Body of pancreas (tissue), 4 donors: ENCODE data around the gene GOLPH3. TPM values are rescaled to one million over a fixed set of nuclear protein-coding genes. Genes with fewer than 3 reads are reported as not detected.
"Not testable (repeated sequence)": the region's sequence is repeated elsewhere in the genome, so short reads cannot be mapped to it uniquely, and the experiment has no call there.

Experiments used
- ATAC-seq: fragments of 150-250 bp; one replicate; pipeline ENCODE4 v1.9.1; 2016
- DNase-seq, 4 donors: peaks; one replicate each; pipeline ENCODE4 v3.0.0-alpha.2; 2019
- H3K27ac ChIP-seq, 4 donors: fragments of 200-600 bp; sonication (generic); 1 replicate in 3 of 4; 2 replicates in 1 of 4; pipeline versions ENCODE4 v1.5.1 to v1.6.1; 2016 to 2019; ENCODE audit warnings: mild to moderate bottlenecking in 1 of 4, mixed read lengths in 1 of 4, moderate library complexity in 1 of 4
- H3K27me3 ChIP-seq, 2 donors: fragments of 200-600 bp; sonication (generic); one replicate each; pipeline ENCODE4 v1.6.0; 2016; ENCODE audit warnings: mild to moderate bottlenecking in 1 of 2
- H3K36me3 ChIP-seq, 2 donors: fragments of 200-600 bp; sonication (generic); replicated peaks in 1 of 2; 2 replicates each; pipeline ENCODE4 v1.5.1; 2016; ENCODE audit warnings: low read depth in 2 of 2; ENCODE audit not compliant: insufficient read depth in 1 of 2
- H3K4me1 ChIP-seq: fragments of 200-600 bp; sonication (generic); one replicate; pipeline ENCODE4 v1.6.0; 2016
- H3K4me3 ChIP-seq, 2 donors: fragments of 200-600 bp; sonication (generic); 1 replicate in 1 of 2; 2 replicates in 1 of 2; pipeline ENCODE4 v1.5.1; 2016 to 2019
- H3K9me3 ChIP-seq, 3 donors: fragments of 200-600 bp; sonication (generic); 1 replicate in 2 of 3; 2 replicates in 1 of 3; pipeline ENCODE4 v1.5.1; 2016
- POLR2A ChIP-seq, 3 donors: fragments of 450-650 bp; IDR thresholded peaks; one replicate each; pipeline ENCODE4 v1.6.1; 2016; ENCODE audit warnings: antibody characterized with exemption in 3 of 3, mild to moderate bottlenecking in 2 of 3
- WGBS, 2 donors: methylation state at CpG; one replicate each; pipeline ENCODE4 v1.1.5; 2017; 5-methylcytosine and 5-hydroxymethylcytosine counted together
- intact Hi-C: fragments of 100-400 bp; cut with DNase I; formaldehyde crosslinking; loops from one replicate; pipeline ENCODE4 v1.15.1; 2023
- small RNA-seq: library from RNA; depleted of rRNA; stranded (forward); fragments of <200 nt; gene quantifications from one replicate; pipeline ENCODE3, GENCODE V24; 2016
- total RNA-seq, 2 donors: library from RNA; depleted of rRNA; stranded (reverse); fragments of >200 nt; gene quantifications; one replicate each; pipeline ENCODE4 v1.1.0, GENCODE V29; 2016
- TF ChIP-seq, protein P1 (sequence below), 7 experiments: fragments of 450-650 bp in 4 of 7; fragments of 200-600 bp in 3 of 7; sonication (generic) in 3 of 7; IDR thresholded peaks; one replicate each; pipeline ENCODE4 v1.5.1; 2016 to 2019; ENCODE audit warnings: antibody characterized with exemption in 7 of 7

The GOLPH3 gene
- total RNA-seq, 2 donors from 2014 or later = 74.2 to 78.4 TPM

DNA sequence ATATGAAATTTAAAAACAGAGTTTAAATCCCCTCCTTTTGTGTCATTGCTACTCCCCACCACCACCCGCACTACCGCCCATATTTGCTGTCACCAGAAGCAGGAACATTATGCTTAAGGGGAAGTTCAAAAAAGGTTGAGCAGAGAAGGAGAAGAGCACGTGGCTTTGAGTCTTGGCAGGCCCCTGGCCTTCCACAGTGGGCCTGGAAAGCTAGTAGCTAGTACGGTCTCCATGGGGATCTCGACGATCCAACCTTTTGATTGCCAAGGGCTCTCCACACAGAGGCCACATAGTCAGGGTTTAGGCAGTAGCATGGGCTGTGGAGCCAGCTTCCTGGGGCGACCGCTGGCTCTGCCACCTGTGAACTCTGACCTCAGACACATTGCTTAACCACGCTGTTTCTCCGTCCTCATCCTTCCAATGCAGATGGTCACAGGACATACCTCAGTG lies 90.1 kb downstream of the GOLPH3 start:
- intact Hi-C loops = loop anchor here (10.0 kb wide), 1 partner anchor 259 kb away; no protein-coding TSS in a partner anchor
- H3K27ac ChIP-seq = no peak overlapping the region
- no peak for ATAC-seq
- H3K9me3 ChIP-seq = no peaks in the 10 kb centered on the region
- TF ChIP-seq, protein P1, sequence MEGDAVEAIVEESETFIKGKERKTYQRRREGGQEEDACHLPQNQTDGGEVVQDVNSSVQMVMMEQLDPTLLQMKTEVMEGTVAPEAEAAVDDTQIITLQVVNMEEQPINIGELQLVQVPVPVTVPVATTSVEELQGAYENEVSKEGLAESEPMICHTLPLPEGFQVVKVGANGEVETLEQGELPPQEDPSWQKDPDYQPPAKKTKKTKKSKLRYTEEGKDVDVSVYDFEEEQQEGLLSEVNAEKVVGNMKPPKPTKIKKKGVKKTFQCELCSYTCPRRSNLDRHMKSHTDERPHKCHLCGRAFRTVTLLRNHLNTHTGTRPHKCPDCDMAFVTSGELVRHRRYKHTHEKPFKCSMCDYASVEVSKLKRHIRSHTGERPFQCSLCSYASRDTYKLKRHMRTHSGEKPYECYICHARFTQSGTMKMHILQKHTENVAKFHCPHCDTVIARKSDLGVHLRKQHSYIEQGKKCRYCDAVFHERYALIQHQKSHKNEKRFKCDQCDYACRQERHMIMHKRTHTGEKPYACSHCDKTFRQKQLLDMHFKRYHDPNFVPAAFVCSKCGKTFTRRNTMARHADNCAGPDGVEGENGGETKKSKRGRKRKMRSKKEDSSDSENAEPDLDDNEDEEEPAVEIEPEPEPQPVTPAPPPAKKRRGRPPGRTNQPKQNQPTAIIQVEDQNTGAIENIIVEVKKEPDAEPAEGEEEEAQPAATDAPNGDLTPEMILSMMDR (IDR thresholded peaks at IDR 0.05) = no peak
- no peak for TF ChIP-seq POLR2A (IDR thresholded peaks at IDR 0.05)
- no peaks in the 10 kb centered on the region for H3K36me3 ChIP-seq
- no peak overlapping the region for H3K4me3 ChIP-seq
- no peaks in the 10 kb centered on the region for H3K4me1 ChIP-seq
- WGBS, 2 donors = 79 to 80% methylated on average over 10 of the region's 10 CpGs
- no peaks in the 10 kb centered on the region for H3K27me3 ChIP-seq
- no peak for DNase-seq

DNA sequence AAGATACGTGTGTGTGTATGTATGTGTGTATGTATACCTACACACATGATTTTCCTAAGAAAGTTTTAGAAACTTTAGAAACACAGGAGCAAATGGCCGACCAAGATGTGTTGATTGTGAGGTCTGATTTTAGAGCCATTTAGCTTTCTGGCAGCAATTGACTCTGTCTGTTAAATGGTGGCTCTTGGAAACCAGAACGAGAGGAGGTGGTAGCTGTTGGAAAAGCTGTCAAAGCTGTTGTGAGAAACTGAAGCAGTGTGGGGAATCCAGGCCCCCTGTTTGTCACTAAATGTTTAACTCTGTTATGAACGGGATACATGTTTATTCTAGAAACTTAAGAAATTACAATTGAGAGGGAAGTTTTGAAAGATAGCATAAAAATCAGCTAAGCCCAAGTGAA lies 91.4 kb downstream of the GOLPH3 start:
- Histone ChIP-seq H3K27ac (no peak overlapping the region), H3K27me3 (no peaks in the 10 kb centered on the region), H3K9me3 (no peaks in the 10 kb centered on the region), H3K4me3 (no peak overlapping the region), H3K36me3 (no peaks in the 10 kb centered on the region), H3K4me1 (no peaks in the 10 kb centered on the region)
- DNase-seq = no peak
- no peak for ATAC-seq
- WGBS, 2 donors = 64 to 71% methylated on average over 4 of the region's 4 CpGs
- intact Hi-C loops = loop anchor here (10.0 kb wide), 1 partner anchor 258 kb away; no protein-coding TSS in a partner anchor
- no peak for TF ChIP-seq POLR2A (IDR thresholded peaks at IDR 0.05)
- TF ChIP-seq, protein P1 (IDR thresholded peaks at IDR 0.05) = no peak

DNA sequence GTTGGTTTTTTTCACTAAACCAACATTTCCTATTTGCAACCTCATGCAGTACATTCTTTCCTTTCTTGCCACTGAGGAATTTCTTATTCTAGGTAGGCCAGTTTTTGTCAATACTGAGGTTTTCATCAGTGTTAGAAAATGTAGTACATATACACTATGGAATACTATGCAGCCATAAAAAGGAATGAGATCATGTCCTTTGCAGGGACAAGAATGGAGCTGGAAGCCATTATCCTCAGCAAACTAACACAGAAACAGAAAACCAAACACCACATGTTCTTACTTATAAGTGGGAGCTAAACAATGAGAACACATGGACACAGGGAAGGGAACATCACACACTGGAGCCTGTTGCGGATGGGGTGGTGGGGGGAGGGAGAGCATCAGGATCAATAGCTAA lies 93.6 kb downstream of the GOLPH3 start:
- not testable (repeated sequence) for H3K36me3 ChIP-seq, ATAC-seq, H3K27ac ChIP-seq, DNase-seq, H3K4me3 ChIP-seq, H3K4me1 ChIP-seq, H3K27me3 ChIP-seq, H3K9me3 ChIP-seq
- 87 to 100% methylated on average over 1 of the region's 1 CpG for WGBS, 2 donors
- intact Hi-C loops = loop anchor here (10.0 kb wide), 1 partner anchor 256 kb away; no protein-coding TSS in a partner anchor

- not testable (repeated sequence) for H3K27ac ChIP-seq, ATAC-seq, DNase-seq, H3K27me3 ChIP-seq, H3K9me3 ChIP-seq, H3K36me3 ChIP-seq, H3K4me3 ChIP-seq, H3K4me1 ChIP-seq
- WGBS, 2 donors = 68 to 79% methylated on average over 6 of the region's 6 CpGs
- intact Hi-C loops = loop anchor here (10.0 kb wide), 1 partner anchor 494 kb away; no protein-coding TSS in a partner anchor
Observed at GRCh38 chr5:32078855-32079254, 95.3 kb downstream of the GOLPH3 start.

- intact Hi-C loops = loop anchor here (10.0 kb wide), 1 partner anchor 492 kb away; no protein-coding TSS in a partner anchor
- Histone ChIP-seq H3K4me1 (no peaks in the 10 kb centered on the region), H3K4me3 (no peak overlapping the region), H3K27me3 (no peaks in the 10 kb centered on the region), H3K27ac (no peak overlapping the region), H3K36me3 (no peaks in the 10 kb centered on the region), H3K9me3 (no peaks in the 10 kb centered on the region)
- TF ChIP-seq, protein P1 (IDR thresholded peaks at IDR 0.05) = peak; percentile 49 to 71 (median 65)
- no peak for TF ChIP-seq POLR2A (IDR thresholded peaks at IDR 0.05)
- WGBS, 2 donors = 31 to 36% methylated on average over 4 of the region's 4 CpGs
- DNase-seq (peak in 3 of 4 donors; percentile 41 to 50 (median 44)), ATAC-seq (no peak)
Observed at GRCh38 chr5:32076699-32077695, 97.1 kb downstream of the GOLPH3 start.

Small RNA genes within 50 kb of the gene (small RNA-seq; reads per million reads assigned to genes)
- not detected for gene RF00019

Other genes with a start within 250 kb of the GOLPH3 start
- 10 to 100 TPM; 31.1 to 65.6 TPM for gene MTMR12, start 138.6 kb upstream of the GOLPH3 start, total RNA-seq